Colonic mucosa (tissue), 4 donors: ENCODE data around the gene FRMPD1. TPM values are rescaled to one million over a fixed set of nuclear protein-coding genes. Genes with fewer than 3 reads are reported as not detected.

Experiments used
- DNase-seq: peaks from one replicate; pipeline ENCODE4 v3.0.0-alpha.2; 2020
- H3K27ac ChIP-seq: fragments of 200-600 bp; one replicate; pipeline ENCODE4 v1.8.0; 2021
- H3K27me3 ChIP-seq: fragments of 200-600 bp; one replicate; pipeline ENCODE4 v1.8.0; 2021
- H3K36me3 ChIP-seq: fragments of 200-600 bp; one replicate; pipeline ENCODE4 v1.8.0; 2021
- H3K4me1 ChIP-seq: fragments of 200-600 bp; one replicate; pipeline ENCODE4 v1.8.0; 2021; ENCODE audit warnings: mild to moderate bottlenecking
- H3K4me3 ChIP-seq: fragments of 200-600 bp; one replicate; pipeline ENCODE4 v1.8.0; 2021
- H3K9ac ChIP-seq, 2 donors: one replicate each; pipeline ENCODE4 v1.7.0; 2013; ENCODE audit warnings: control low read depth in 2 of 2, low read depth in 2 of 2, low read length in 2 of 2
- H3K9me3 ChIP-seq: fragments of 200-600 bp; one replicate; pipeline ENCODE4 v1.8.0; 2021
- CTCF ChIP-seq: fragments of 200-600 bp; IDR thresholded peaks from one replicate; pipeline ENCODE4 v1.8.0; 2022; ENCODE audit warnings: antibody characterized with exemption, mild to moderate bottlenecking
- intact Hi-C: fragments of 100-400 bp; cut with DNase I; formaldehyde crosslinking; loops from one replicate; pipeline ENCODE4 v1.14.1; 2022
- total RNA-seq, 2 donors: library from RNA; stranded (reverse); fragmentation: NEBNext Ultra II Directional in 1 of 2; extraction: Animal tissue kit (Norgen Biotek cat#: 25700) in 1 of 2; gene quantifications; one replicate each; pipeline ENCODE4 v1.2.1, GENCODE V29; 2021
- donor health status: healthy.
- donor health status: DM: no; HTN: no; CAD: no.
- donor health status: DM: no; HTN: no; CAD: no.

Gene FRMPD1
- total RNA-seq, 2 donors from 2014 or later = 0.08 to 0.35 TPM

- no peak overlapping the region for H3K4me3 ChIP-seq
- H3K36me3 ChIP-seq = no peaks in the 10 kb centered on the region
- intact Hi-C loops = no loop called here
- DNase-seq = no peak
- no peak for TF ChIP-seq CTCF
- no peaks in the 10 kb centered on the region for H3K9me3 ChIP-seq
- no peak overlapping the region for H3K27ac ChIP-seq
- H3K4me1 ChIP-seq = no peaks in the 10 kb centered on the region
- H3K9ac ChIP-seq = no peak overlapping the region
- H3K27me3 ChIP-seq = no peaks in the 10 kb centered on the region
These were observed 81.5 kb downstream of the FRMPD1 start for GRCh38 chr9:37732086-37732741.

- DNase-seq = no peak
- no peak overlapping the region for H3K4me3 ChIP-seq
- H3K27ac ChIP-seq = no peak overlapping the region
- no peaks in the 10 kb centered on the region for H3K36me3 ChIP-seq
- TF ChIP-seq CTCF = no peak
- H3K9me3 ChIP-seq = no peaks in the 10 kb centered on the region
- intact Hi-C loops = no loop called here
- no peaks in the 10 kb centered on the region for H3K27me3 ChIP-seq
- H3K9ac ChIP-seq = no peak overlapping the region
- H3K4me1 ChIP-seq = no peaks in the 10 kb centered on the region
These were observed 82.2 kb downstream of the FRMPD1 start for GRCh38 chr9:37732952-37733351.

- Histone ChIP-seq H3K36me3 (no peaks in the 10 kb centered on the region), H3K27ac (no peak overlapping the region), H3K27me3 (no peaks in the 10 kb centered on the region), H3K4me1 (no peaks in the 10 kb centered on the region), H3K4me3 (no peak overlapping the region), H3K9me3 (no peaks in the 10 kb centered on the region), H3K9ac (no peak overlapping the region)
- intact Hi-C loops = no loop called here
- no peak for TF ChIP-seq CTCF
- no peak for DNase-seq
These were observed 88.5 kb downstream of the FRMPD1 start for GRCh38 chr9:37739222-37739621.

- Histone ChIP-seq H3K4me3 (no peak overlapping the region), H3K27me3 (no peaks in the 10 kb centered on the region), H3K9ac (no peak overlapping the region), H3K4me1 (no peaks in the 10 kb centered on the region), H3K36me3 (no peaks in the 10 kb centered on the region), H3K27ac (no peak overlapping the region), H3K9me3 (no peaks in the 10 kb centered on the region)
- no peak for TF ChIP-seq CTCF
- no peak for DNase-seq
- intact Hi-C loops = no loop called here
These were observed 89.4 kb downstream of the FRMPD1 start for GRCh38 chr9:37740128-37740527.

GRCh38 chr9:37740631-37741328 lies 90.0 kb downstream of the FRMPD1 start:
- Histone ChIP-seq H3K27ac (no peak overlapping the region), H3K9ac (no peak overlapping the region), H3K9me3 (no peaks in the 10 kb centered on the region), H3K4me1 (no peaks in the 10 kb centered on the region), H3K4me3 (no peak overlapping the region), H3K27me3 (no peaks in the 10 kb centered on the region), H3K36me3 (no peaks in the 10 kb centered on the region)
- TF ChIP-seq CTCF = no peak
- intact Hi-C loops = no loop called here
- DNase-seq = no peak
